Inferior parietal cortex (tissue), 1 donor: ENCODE data around the gene CCN5.
"Not testable (repeated sequence)": the region's sequence is repeated elsewhere in the genome, so short reads cannot be mapped to it uniquely, and the experiment has no call there.

Source experiments
- DNase-seq: peaks from one replicate; pipeline ENCODE4 v3.0.0-alpha.2; 2016; ENCODE audit errors: extremely low spot score

Gene CCN5

GRCh38 chr20:44694159-44694558, 21.0 kb upstream of the CCN5 start:
- DNase-seq = no peak

GRCh38 chr20:44695295-44695673, 19.9 kb upstream of the CCN5 start:
- DNase-seq = no peak

GRCh38 chr20:44695674-44696300, 19.4 kb upstream of the CCN5 start:
- no peak for DNase-seq

- DNase-seq = no peak
These were observed 18.9 kb upstream of the CCN5 start for GRCh38 chr20:44696315-44696714.

- not testable (repeated sequence) for DNase-seq
These were observed 18.1 kb upstream of the CCN5 start for GRCh38 chr20:44697041-44697440.

- no peak for DNase-seq
These were observed 16.8 kb upstream of the CCN5 start for GRCh38 chr20:44698351-44698750.

- no peak for DNase-seq
These were observed 14.9 kb upstream of the CCN5 start for GRCh38 chr20:44700306-44700705.

GRCh38 chr20:44701118-44701857, 13.9 kb upstream of the CCN5 start:
- no peak for DNase-seq

- DNase-seq = no peak
These were observed 13.3 kb upstream of the CCN5 start for GRCh38 chr20:44701858-44702256.

- peak; percentile 81 for DNase-seq
These were observed 12.4 kb upstream of the CCN5 start for GRCh38 chr20:44702776-44703175.

- DNase-seq = no peak
These were observed 11.8 kb upstream of the CCN5 start for GRCh38 chr20:44703183-44703925.

- DNase-seq = no peak
These were observed 11.1 kb upstream of the CCN5 start for GRCh38 chr20:44703956-44704488.

- no peak for DNase-seq
These were observed 10.6 kb upstream of the CCN5 start for GRCh38 chr20:44704551-44704971.

- DNase-seq = no peak
These were observed 9.6 kb upstream of the CCN5 start for GRCh38 chr20:44705364-44706094.

- no peak for DNase-seq
These were observed 8.7 kb upstream of the CCN5 start for GRCh38 chr20:44706301-44707017.

- DNase-seq = no peak
These were observed 8.1 kb upstream of the CCN5 start for GRCh38 chr20:44707018-44707579.

GRCh38 chr20:44709380-44709779, 5.8 kb upstream of the CCN5 start:
- DNase-seq = no peak

GRCh38 chr20:44709797-44710196, 5.4 kb upstream of the CCN5 start:
- no peak for DNase-seq

- DNase-seq = no peak
These were observed 3.9 kb upstream of the CCN5 start for GRCh38 chr20:44711237-44711636.

GRCh38 chr20:44714102-44714700, 968 bp upstream of the CCN5 start:
- DNase-seq = no peak
